Fibroblast of pulmonary artery (primary cell): ENCODE results near the gene RAB8B.

Source experiments
- DNase-seq: peaks from one replicate; pipeline ENCODE4 v3.0.0-alpha.2; 2010; ENCODE audit warnings: low read depth
- H3K4me3 ChIP-seq: replicated peaks from 2 replicates; pipeline ENCODE4 v1.5.1; 2011; ENCODE audit warnings: low read depth, mild to moderate bottlenecking, control low read depth, low read length, moderate library complexity
- TF ChIP-seq, protein P1 (sequence below): IDR thresholded peaks from 2 replicates; pipeline ENCODE4 v1.5.1; 2011; ENCODE audit warnings: mild to moderate bottlenecking, control low read depth, low read length, inconsistent platforms; ENCODE audit errors: missing control alignments

RAB8B gene

GRCh38 chr15:63261311-63261710, 71.9 kb downstream of the RAB8B start:
- DNase-seq, result no peak
- TF ChIP-seq, protein P1, sequence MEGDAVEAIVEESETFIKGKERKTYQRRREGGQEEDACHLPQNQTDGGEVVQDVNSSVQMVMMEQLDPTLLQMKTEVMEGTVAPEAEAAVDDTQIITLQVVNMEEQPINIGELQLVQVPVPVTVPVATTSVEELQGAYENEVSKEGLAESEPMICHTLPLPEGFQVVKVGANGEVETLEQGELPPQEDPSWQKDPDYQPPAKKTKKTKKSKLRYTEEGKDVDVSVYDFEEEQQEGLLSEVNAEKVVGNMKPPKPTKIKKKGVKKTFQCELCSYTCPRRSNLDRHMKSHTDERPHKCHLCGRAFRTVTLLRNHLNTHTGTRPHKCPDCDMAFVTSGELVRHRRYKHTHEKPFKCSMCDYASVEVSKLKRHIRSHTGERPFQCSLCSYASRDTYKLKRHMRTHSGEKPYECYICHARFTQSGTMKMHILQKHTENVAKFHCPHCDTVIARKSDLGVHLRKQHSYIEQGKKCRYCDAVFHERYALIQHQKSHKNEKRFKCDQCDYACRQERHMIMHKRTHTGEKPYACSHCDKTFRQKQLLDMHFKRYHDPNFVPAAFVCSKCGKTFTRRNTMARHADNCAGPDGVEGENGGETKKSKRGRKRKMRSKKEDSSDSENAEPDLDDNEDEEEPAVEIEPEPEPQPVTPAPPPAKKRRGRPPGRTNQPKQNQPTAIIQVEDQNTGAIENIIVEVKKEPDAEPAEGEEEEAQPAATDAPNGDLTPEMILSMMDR, result no peak

DNA sequence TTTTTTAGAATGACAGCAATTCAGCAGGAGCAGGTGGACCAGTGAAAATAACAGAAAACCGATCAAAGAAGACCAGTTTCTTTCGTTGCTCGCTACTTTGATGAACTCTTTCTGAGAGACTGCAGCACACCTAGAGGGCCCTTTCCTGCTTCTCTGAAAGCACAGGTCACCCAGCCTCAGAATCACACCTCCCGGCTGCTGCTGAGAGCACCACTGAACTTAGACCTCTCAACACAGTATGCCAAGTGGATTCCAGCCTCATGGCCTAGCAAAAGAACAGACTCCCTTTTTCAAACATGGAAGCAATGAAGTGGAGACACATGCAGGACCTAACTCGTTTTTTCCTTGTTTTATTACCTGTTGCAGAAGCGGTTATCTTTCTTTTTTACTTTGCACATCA, 74.1 kb downstream of the RAB8B start:
- DNase-seq, result no peak
- H3K4me3 ChIP-seq, result no peak overlapping the region
- TF ChIP-seq, protein P1, result no peak

More at GRCh38 chr15:63261311-63261710, 71.9 kb downstream of the RAB8B start:
- H3K4me3 ChIP-seq, result no peak overlapping the region

GRCh38 chr15:63264688-63265293, 75.4 kb downstream of the RAB8B start:
- peak; percentile 73 for DNase-seq
- TF ChIP-seq, protein P1, result no peak
- H3K4me3 ChIP-seq, result no peak overlapping the region

DNA sequence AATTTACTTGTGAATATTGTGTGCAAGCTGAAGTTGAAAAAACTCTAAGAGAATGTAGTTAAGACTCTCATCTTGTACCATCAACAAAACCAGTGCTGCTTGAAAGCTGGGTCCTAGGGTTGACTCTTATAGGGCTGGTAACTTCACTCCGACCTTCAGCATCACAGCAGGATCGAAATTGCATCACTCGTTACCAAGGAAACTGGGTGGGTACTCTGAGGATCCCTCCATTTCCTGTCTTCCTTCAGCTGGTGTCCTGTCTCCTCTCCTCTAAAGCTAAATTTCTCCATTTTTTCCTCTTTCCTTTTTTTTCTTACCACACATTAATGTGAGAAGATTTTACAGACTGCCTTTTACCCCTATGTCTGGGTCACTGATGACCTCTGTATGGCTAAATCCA, 85.0 kb downstream of the RAB8B start:
- TF ChIP-seq, protein P1, result no peak
- DNase-seq, result no peak
- no peak overlapping the region for H3K4me3 ChIP-seq

GRCh38 chr15:63276342-63277037, 87.1 kb downstream of the RAB8B start:
- TF ChIP-seq, protein P1, result no peak
- no peak for DNase-seq
- peak overlapping the region; percentile 80 for H3K4me3 ChIP-seq

GRCh38 chr15:63277038-63277892, 87.9 kb downstream of the RAB8B start, which contains the start of gene APH1B:
APH1B (plus strand) TSS chr15:63277605; CDS start chr15:63277624, 19 bp downstream.
- TF ChIP-seq, protein P1, result no peak
- H3K4me3 ChIP-seq, result peak within 1 kb of the TSS; percentile 80

More at GRCh38 chr15:63277038-63277892, 87.9 kb downstream of the RAB8B start, which contains the start of gene APH1B:
- peak; percentile 62 for DNase-seq
